A549 (cell line): ENCODE data around the gene CACNA1C. TPM values are rescaled to one million over a fixed set of nuclear protein-coding genes. Genes with fewer than 3 reads are reported as not detected.

ENCODE experiments used
- ATAC-seq, 2 experiments: fragments of 200-7000 bp in 1 of 2; fragments of >200 bp in 1 of 2; cut with Nextera tagmentation in 1 of 2; cut with Tn5 transposase in 1 of 2; 3 replicates each; pipeline versions ENCODE4 v1.8.0 to v1.9.1; 2018 to 2020; ENCODE audit warnings: mild to moderate bottlenecking in 1 of 2, moderate library complexity in 1 of 2
- CTCF ChIA-PET: fragments of 300-600 bp; sonication (Branson Sonifier 250); formaldehyde crosslinking; extraction: SDS; loops from one replicate; lab custom pipeline; 2021; ENCODE audit warnings: antibody characterized with exemption, inconsistent platforms; lab: Yijun Ruan, JAX
- POLR2A ChIA-PET: fragments of 350-600 bp; formaldehyde crosslinking; extraction: SDS; loops from one replicate; lab custom pipeline; 2021; ENCODE audit warnings: antibody characterized with exemption, inconsistent platforms; lab: Yijun Ruan, JAX
- DNase-seq, 2 experiments: peaks; one replicate each; pipeline versions ENCODE4 v3.0.0 to v3.0.0-alpha.2; 2011 to 2016; ENCODE audit warnings: low read depth in 1 of 2, low spot score in 1 of 2
- FAIRE-seq: peaks from 2 replicates; lab custom pipeline; 2011; peaks lifted over from hg19 to GRCh38; lab: Jason Lieb, UNC
- H3K27ac ChIP-seq, 2 experiments: fragments of >200 bp; sonication (Bioruptor Twin); formaldehyde crosslinking; 3 replicates each; pipeline ENCODE4 v1.5.1; 2016 to 2017
- H3K4me1 ChIP-seq: fragments of >200 bp; sonication (Bioruptor Twin); formaldehyde crosslinking; 3 replicates; pipeline ENCODE4 v1.6.1; 2016
- H3K4me2 ChIP-seq: fragments of >200 bp; sonication (Bioruptor Twin); formaldehyde crosslinking; 3 replicates; pipeline ENCODE4 v1.6.1; 2016
- H3K4me3 ChIP-seq: fragments of >200 bp; sonication (Bioruptor Twin); formaldehyde crosslinking; 3 replicates; pipeline ENCODE4 v1.5.1; 2016
- H3K9me3 ChIP-seq: fragments of >200 bp; sonication (Bioruptor Twin); formaldehyde crosslinking; 3 replicates; pipeline ENCODE4 v1.6.1; 2016
- ATOH8 ChIP-seq: fragments of 250-450 bp; sonication (Bioruptor Pico); IDR thresholded peaks from 2 replicates; pipeline ENCODE4 v1.5.0; 2020; ENCODE audit warnings: low read depth, mild to moderate bottlenecking, moderate library complexity
- CBX8 ChIP-seq: fragments of 200-600 bp; sonication (generic); IDR thresholded peaks from 2 replicates; pipeline ENCODE4 v1.6.1; 2016
- CEBPB ChIP-seq, 2 experiments: fragments of >200 bp in 1 of 2; sonication (Bioruptor Twin) in 1 of 2; formaldehyde crosslinking in 1 of 2; IDR thresholded peaks; 2 replicates each; pipeline ENCODE4 v1.6.1; 2012 to 2016
- CHD4 ChIP-seq: fragments of 200-600 bp; sonication (generic); IDR thresholded peaks from 2 replicates; pipeline ENCODE4 v1.6.1; 2016; ENCODE audit warnings: antibody characterized with exemption, mild to moderate bottlenecking, borderline replicate concordance
- E2F6 ChIP-seq: IDR thresholded peaks from 2 replicates; pipeline ENCODE4 v1.6.1; 2012; ENCODE audit warnings: low read depth, borderline replicate concordance
- ELK1 ChIP-seq: fragments of 150-350 bp; IDR thresholded peaks from 2 replicates; pipeline ENCODE4 v1.6.1; 2014; ENCODE audit warnings: low read depth, mild to moderate bottlenecking, low read length
- ESRRA ChIP-seq: fragments of 150-350 bp; IDR thresholded peaks from 2 replicates; pipeline ENCODE4 v1.6.1; 2014; ENCODE audit warnings: mild to moderate bottlenecking, low read length, borderline replicate concordance
- FOSB ChIP-seq: fragments of 250-450 bp; sonication (Bioruptor Pico); IDR thresholded peaks from 2 replicates; pipeline ENCODE4 v1.5.0; 2020; ENCODE audit warnings: mild to moderate bottlenecking, moderate library complexity
- FOXS1 ChIP-seq: fragments of 250-450 bp; sonication (Bioruptor Pico); IDR thresholded peaks from 2 replicates; pipeline ENCODE4 v1.5.0; 2020; ENCODE audit warnings: mild to moderate bottlenecking, moderate library complexity
- GATA3 ChIP-seq: IDR thresholded peaks from 2 replicates; pipeline ENCODE4 v1.6.1; 2012; ENCODE audit warnings: borderline replicate concordance
- HES2 ChIP-seq: fragments of >200 bp; sonication (Bioruptor Twin); formaldehyde crosslinking; IDR thresholded peaks from 2 replicates; pipeline ENCODE4 v1.6.1; 2016
- HEYL ChIP-seq: fragments of 250-450 bp; sonication (Bioruptor Pico); IDR thresholded peaks from 2 replicates; pipeline ENCODE4 v1.8.0; 2021; ENCODE audit warnings: mild to moderate bottlenecking, moderate library complexity
- JUNB ChIP-seq: fragments of >200 bp; sonication (Bioruptor Twin); formaldehyde crosslinking; IDR thresholded peaks from 2 replicates; pipeline ENCODE4 v1.6.1; 2016
- MAZ ChIP-seq: fragments of 150-350 bp; IDR thresholded peaks from 2 replicates; pipeline ENCODE4 v1.6.1; 2014; ENCODE audit warnings: antibody characterized with exemption, low read depth, low read length, borderline replicate concordance
- PBX3 ChIP-seq: IDR thresholded peaks from 2 replicates; pipeline ENCODE4 v1.6.1; 2012
- PHF8 ChIP-seq: fragments of 200-600 bp; sonication (generic); IDR thresholded peaks from 2 replicates; pipeline ENCODE4 v1.6.1; 2016; ENCODE audit warnings: low read depth, mild to moderate bottlenecking, antibody characterized with exemption, moderate library complexity, borderline replicate concordance
- POLR2A ChIP-seq: IDR thresholded peaks from 2 replicates; pipeline ENCODE4 v1.6.1; 2012; ENCODE audit warnings: mild to moderate bottlenecking, low read length
- POLR2AphosphoS2 ChIP-seq: conservative IDR thresholded peaks from 2 replicates; pipeline ENCODE4 v1.6.1; 2012; ENCODE audit warnings: low read length, improper control_type of control experiment, inconsistent platforms
- RAD21 ChIP-seq, 2 experiments: fragments of >200 bp in 1 of 2; sonication (Bioruptor Twin) in 1 of 2; formaldehyde crosslinking in 1 of 2; IDR thresholded peaks in 1 of 2; conservative IDR thresholded peaks in 1 of 2; 2 replicates in 1 of 2; 3 replicates in 1 of 2; pipeline ENCODE4 v1.6.1; 2012 to 2018; ENCODE audit warnings: inconsistent platforms in 1 of 2
- RCOR1 ChIP-seq: fragments of 150-350 bp; IDR thresholded peaks from 2 replicates; pipeline ENCODE4 v1.6.1; 2014; ENCODE audit warnings: antibody characterized with exemption, low read length, low read depth
- RFX5 ChIP-seq: fragments of 450-650 bp; IDR thresholded peaks from 2 replicates; pipeline ENCODE4 v1.7.1; 2014; ENCODE audit warnings: antibody characterized with exemption, mild to moderate bottlenecking, moderate library complexity
- USF2 ChIP-seq: fragments of 450-650 bp; IDR thresholded peaks from 2 replicates; pipeline ENCODE4 v1.6.1; 2014; ENCODE audit warnings: antibody characterized with exemption
- ZSCAN20 ChIP-seq: fragments of 250-450 bp; sonication (Bioruptor Pico); IDR thresholded peaks from 2 replicates; pipeline ENCODE4 v1.8.0; 2022; ENCODE audit warnings: mild to moderate bottlenecking, moderate library complexity
- WGBS: methylation state at CpG from one replicate; pipeline ENCODE4 v1.1.6; 2017; ENCODE audit errors: missing lambda C conversion rate; 5-methylcytosine and 5-hydroxymethylcytosine counted together
- polyA plus RNA-seq, 4 experiments: library from polyadenylated mRNA; depleted of rRNA in 3 of 4; stranded (reverse); fragments of >200 nt; fragmentation: RNase III in 1 of 4; extraction: RNeasy Plus Mini Kit Qiagen cat#74134 plus additional on column Dnase treatment in 1 of 4; gene quantifications; 2 replicates in 3 of 4; 3 replicates in 1 of 4; pipeline ENCODE4 v1.2.3, GENCODE V29; 2011 to 2017

Gene CACNA1C
- polyA plus RNA-seq, 2 of the 4 experiments (the other 2 are of a cell fraction), result not detected

GRCh38 chr12:2187195-2187945 is 134.6 kb downstream of the CACNA1C start:
- DNase-seq (no peak), ATAC-seq (no peak), FAIRE-seq (no peak)
- H3K9me3 ChIP-seq, result no peaks in the 10 kb centered on the region
- CTCF ChIA-PET, result no interaction called here
- H3K4me2 ChIP-seq, result no peak overlapping the region
- TF ChIP-seq ZSCAN20 (CRISPR knock-in tag), result no peak
- TF ChIP-seq MAZ, result no peak
- no peak for TF ChIP-seq RCOR1
- no peak for TF ChIP-seq PHF8
- no peak for TF ChIP-seq FOXS1
- TF ChIP-seq ELK1, result no peak
- no peak for TF ChIP-seq ESRRA
- no peak for TF ChIP-seq USF2
- TF ChIP-seq RFX5, result no peak
- no peak for TF ChIP-seq CBX8
- no peak for TF ChIP-seq RAD21 (conservative IDR thresholded peaks at IDR 0.05 in 1 of 2, IDR thresholded peaks at IDR 0.05 in 1 of 2)
- no peaks in the 10 kb centered on the region for H3K4me1 ChIP-seq
- no peak overlapping the region for H3K27ac ChIP-seq
- WGBS, result 36% methylated on average over 13 of the region's 15 CpGs
- POLR2A ChIA-PET, result no interaction called here
- no peak overlapping the region for H3K4me3 ChIP-seq

- Histone ChIP-seq H3K4me3 (no peak overlapping the region), H3K4me2 (no peak overlapping the region), H3K9me3 (no peaks in the 10 kb centered on the region), H3K4me1 (no peaks in the 10 kb centered on the region), H3K27ac (no peak overlapping the region)
- WGBS, result 46% methylated on average over 9 of the region's 9 CpGs
- ChIA-PET POLR2A (no interaction called here), CTCF (no interaction called here)
- DNase-seq, result no peak
- no peak for ATAC-seq
- no peak for FAIRE-seq
- TF ChIP-seq POLR2AphosphoS2 (no peak), PBX3 (no peak), E2F6 (no peak), POLR2A (no peak), CHD4 (no peak), RCOR1 (no peak)
These were observed 137.3 kb downstream of the CACNA1C start for GRCh38 chr12:2190085-2190484.

- 56% methylated on average over 13 of the region's 15 CpGs for WGBS
- no peak for FAIRE-seq
- H3K4me3 ChIP-seq, result no peak overlapping the region
These were observed 138.2 kb downstream of the CACNA1C start for GRCh38 chr12:2190896-2191533.

More at GRCh38 chr12:2190896-2191533, 138.2 kb downstream of the CACNA1C start:
- ChIA-PET CTCF (no interaction called here), POLR2A (no interaction called here)
- DNase-seq, result no peak
- Histone ChIP-seq H3K9me3 (no peaks in the 10 kb centered on the region), H3K4me1 (no peaks in the 10 kb centered on the region), H3K27ac (no peak overlapping the region), H3K4me2 (no peak overlapping the region)
- ATAC-seq, result no peak
- TF ChIP-seq HEYL (CRISPR knock-in tag) (no peak), FOSB (CRISPR knock-in tag) (no peak), ATOH8 (no peak), FOXS1 (no peak), CEBPB (IDR thresholded peaks at IDR 0.05) (no peak), JUNB (no peak), HES2 (no peak), GATA3 (no peak)
